ENCODE results near the gene IFT43.

The IFT43 gene

DNA sequence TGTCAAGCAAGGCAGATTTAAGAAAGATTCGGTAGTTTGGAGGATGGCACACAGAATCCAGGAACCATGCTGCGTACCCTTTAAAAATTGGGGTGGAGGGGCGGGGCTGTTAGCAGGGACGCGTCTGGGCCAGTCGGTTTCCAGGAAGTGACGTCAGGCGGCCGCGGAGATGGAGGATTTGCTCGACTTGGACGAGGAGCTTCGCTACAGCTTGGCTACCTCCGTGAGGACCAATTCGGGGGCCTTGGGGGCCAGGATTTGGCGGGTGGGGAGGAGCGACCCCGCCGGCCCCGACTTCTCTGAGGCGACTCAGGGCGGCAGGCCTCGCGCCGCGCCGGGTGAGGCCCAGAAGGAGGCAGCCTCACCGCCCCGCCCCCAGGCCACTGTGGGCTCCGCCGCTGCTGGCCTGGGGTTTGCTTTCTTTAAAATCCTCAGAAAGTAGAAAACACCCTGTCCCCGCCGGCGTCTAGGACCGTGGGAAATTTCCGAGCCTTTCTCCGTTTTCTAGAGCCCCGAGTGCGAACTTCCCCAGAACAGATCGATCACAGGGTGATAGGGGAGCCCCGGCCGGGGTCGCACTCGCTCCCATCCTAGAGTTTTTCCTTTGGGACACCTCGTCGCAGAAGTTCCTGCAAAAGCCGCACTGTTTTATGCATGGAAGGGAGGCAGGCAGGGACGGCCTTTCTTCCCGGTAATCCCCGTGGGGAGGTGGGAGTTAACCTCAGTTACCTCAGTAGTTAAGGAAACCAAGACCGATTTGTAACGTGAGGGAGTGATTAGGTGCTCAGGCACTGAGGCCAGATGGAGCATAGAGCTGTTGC is at the start of gene IFT43:
IFT43 (plus strand) TSS at position 146 of the 821 bp plus-strand sequence; CDS start at position 170, 24 bp downstream.
- DNase-seq, result peak; percentile 86

DNA sequence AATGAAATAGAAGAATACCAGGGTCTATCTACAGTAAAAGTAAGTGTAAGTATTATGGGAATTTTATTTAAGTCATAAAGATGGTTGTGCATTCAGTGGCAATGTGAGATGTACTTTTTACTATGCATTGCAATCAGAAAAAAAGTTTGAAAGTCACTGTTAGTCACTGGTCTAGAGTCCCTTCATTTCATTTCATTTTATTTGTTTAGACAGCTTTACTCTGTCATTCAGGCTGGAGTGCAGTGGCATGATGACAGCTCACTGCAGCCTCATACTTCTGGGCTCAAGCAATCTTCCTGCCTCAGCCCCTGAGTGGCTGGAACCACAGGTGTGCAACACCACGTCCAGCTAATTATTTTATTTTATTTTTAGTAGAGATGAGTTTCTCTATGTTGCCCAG is 46.4 kb upstream of the IFT43 start:
- DNase-seq, result no peak

DNA sequence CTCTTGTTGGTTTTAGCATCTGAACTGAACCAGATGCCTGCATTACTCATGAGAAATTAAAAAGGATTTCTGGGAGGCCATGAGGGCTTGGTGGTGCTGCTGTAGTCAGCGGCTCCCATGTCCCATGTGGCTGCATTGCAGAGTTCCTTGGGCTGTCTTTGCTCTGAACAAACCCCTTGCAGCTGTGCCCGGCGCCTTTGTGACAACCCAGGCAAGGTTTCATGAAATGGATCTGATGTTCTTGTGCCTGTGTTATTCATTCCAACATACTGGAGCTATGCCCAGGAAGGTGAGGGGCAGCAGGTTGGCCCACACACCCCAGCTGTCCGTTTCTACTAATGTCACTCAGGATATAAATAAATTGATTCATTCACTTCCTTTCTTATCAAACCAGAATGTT is 44.5 kb upstream of the IFT43 start:
- no peak for DNase-seq

- no peak for DNase-seq
Observed at GRCh38 chr14:75944607-75945241, 40.8 kb upstream of the IFT43 start.

DNA sequence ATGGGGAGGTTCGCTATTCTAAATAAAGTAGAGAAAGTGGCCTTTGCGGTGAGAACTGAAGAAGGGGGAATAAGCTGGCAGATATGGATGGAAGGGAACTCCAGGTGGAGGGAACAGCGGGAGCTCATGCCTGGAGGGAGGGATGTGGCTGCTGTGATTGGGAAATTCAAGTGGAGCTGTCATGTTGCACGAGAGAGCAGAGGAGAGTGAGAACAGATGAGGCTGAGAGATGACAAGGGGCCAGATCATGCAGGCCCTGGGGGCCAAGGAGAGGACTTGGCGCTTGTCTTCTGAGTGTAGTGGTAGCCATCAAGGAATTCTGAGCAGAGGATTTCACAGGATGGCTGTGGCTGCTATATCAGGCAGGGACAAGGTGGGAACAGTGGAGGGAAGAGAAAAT is 38.8 kb upstream of the IFT43 start:
- no peak for DNase-seq

DNA sequence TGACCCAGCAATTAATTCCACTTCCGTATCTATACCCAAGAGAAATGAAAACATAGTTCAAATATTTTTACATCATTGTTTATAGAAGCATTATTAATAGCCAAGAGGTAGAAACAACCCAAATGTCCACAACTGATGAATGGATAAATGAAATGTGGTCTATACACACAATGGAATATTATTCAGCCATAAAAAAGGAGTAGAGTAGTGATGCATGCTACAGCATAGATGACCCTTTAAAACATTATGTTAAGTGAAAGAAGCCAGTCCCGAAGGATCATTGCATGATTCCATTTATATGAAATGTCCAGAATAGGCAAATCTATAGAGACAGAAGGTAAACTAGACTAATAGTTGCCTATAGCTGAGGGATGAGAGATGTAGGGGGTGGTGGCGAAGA is 33.1 kb upstream of the IFT43 start:
- DNase-seq, result no peak

- no peak for DNase-seq
Observed at GRCh38 chr14:75959031-75959430, 26.5 kb upstream of the IFT43 start.

GRCh38 chr14:75960231-75960630 is 25.3 kb upstream of the IFT43 start:
- DNase-seq, result no peak

DNA sequence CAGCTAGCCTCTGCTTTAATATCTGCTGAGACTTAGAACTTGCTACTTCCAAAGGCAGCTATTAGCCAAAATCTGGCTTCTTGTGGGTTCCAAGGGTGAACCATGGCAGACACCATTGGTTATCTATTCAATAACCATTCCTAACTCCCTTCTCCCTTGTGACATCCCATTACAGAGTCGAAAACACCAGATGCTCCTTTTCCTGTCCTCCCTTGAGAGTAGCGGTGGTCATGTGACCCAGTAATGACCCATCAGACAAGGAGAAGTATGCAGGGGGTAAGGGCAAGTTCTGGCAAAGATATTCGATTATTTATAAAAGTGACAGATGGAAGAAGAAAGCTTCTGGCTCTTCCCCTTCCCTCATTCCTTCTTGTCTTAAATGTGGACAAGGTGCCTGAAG is 23.9 kb upstream of the IFT43 start:
- DNase-seq, result no peak

DNA sequence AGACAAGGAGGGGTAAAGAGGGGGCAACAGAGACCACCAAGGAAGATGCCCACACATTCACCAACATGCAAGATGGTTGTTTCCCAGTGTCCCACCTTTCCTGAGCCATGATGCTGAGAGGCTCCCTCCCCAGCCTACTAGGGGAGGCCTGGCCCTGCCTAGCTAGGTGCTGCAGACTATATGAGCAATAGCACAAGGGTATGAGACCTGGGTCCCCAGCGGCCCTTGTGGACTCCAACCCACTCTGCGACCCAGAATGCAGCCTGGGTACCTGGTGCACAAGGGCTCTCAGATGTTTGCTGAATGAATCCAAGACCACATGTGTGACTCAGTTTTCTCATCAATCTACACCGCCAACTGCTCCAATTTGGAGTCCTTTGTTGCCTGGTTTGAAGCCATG is 17.7 kb upstream of the IFT43 start:
- DNase-seq, result no peak

GRCh38 chr14:75968456-75968855 is 17.1 kb upstream of the IFT43 start:
- no peak for DNase-seq

DNA sequence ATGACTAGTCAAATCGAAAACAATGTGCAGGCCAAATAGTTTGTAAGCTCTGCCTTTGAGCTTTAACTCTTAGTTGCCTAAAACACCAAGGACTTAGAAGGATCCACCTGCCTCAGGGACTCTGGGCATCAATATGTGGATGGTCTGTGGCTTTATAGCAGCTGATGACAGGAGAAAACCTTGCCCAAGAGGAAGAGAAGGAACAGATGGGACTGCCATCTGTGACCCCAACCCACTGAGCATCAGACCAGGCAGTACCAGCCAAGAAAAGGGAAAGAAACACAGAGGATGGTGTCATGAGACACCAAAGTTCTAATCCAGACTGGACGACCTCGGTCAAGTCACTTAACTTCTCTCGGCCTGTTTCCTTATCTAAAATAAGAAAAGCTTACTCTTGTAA is 16.4 kb upstream of the IFT43 start:
- DNase-seq, result no peak

DNA sequence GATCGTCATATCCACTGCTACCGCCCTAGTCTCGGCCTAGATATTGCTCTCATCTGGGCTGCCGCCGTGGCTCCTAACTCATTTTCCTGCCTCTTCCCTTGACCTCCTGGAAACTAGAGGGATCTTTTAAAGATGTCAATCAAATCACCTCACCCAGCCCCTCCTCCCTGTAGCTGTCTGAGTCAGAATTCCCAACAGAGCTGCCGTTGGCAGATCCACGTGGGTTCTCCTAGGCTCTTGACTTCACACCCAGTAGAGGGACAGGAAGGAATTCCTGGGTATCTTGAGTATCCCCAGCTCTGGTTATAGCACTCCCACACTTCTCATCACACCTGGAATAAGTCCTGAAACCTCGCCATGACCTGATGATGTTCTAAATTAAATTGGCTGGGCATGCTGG is 15.7 kb upstream of the IFT43 start:
- no peak for DNase-seq

- DNase-seq, result no peak
Observed at GRCh38 chr14:75970989-75971388, 14.6 kb upstream of the IFT43 start.

GRCh38 chr14:75971509-75971908 is 14.1 kb upstream of the IFT43 start:
- no peak for DNase-seq

DNA sequence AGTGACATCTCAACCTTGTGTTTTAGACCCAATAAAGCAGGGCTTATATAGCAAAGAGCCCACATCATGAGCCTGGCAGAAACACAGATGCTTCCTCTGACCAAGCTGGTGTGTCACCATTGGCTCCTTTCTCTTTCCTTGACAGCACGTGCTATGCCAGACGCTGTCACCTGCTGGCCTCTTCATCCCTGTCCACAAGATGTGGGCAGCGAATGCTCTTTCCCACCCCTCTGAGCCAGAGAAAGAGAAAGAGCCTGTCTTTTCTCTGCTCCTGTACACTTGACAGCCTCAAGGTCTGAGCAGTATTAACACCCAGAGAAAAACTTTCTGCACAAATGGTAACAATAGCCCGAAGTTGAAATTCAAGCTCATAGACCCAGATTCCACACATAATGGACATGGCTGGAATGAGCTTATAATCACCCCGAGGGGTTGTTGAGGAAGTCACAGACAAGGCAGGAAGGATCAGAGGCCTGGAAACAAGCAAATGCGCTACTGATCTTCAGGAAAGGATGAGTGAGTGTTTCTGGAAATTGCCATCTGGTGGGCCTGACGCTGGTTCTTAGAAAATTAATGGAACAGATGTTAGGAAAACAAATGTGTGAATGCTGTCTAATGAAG is 12.7 kb upstream of the IFT43 start:
- no peak for DNase-seq

- no peak for DNase-seq
Observed at GRCh38 chr14:75976826-75977581, 8.6 kb upstream of the IFT43 start.

GRCh38 chr14:75977582-75977943 is 8.0 kb upstream of the IFT43 start:
- DNase-seq, result no peak

- no peak for DNase-seq
Observed at GRCh38 chr14:75978249-75978731, 7.3 kb upstream of the IFT43 start.

GRCh38 chr14:75979071-75979571 is 6.4 kb upstream of the IFT43 start:
- DNase-seq, result no peak

GRCh38 chr14:75979648-75980565 is 5.7 kb upstream of the IFT43 start:
- DNase-seq, result no peak

GRCh38 chr14:75980856-75981255 is 4.7 kb upstream of the IFT43 start:
- DNase-seq, result no peak

Data from activated CD4-positive, alpha-beta T cell treated with anti-CD3 and anti-CD28 coated beads, Interleukin-2, amount 50 U/mL, for 16 hours (primary cell).